Adrenal gland (tissue), 12 donors: ENCODE measurements around the gene SECISBP2L. TPM values are rescaled to one million over a fixed set of nuclear protein-coding genes. Genes with fewer than 3 reads are reported as not detected.

ENCODE experiments used
- DNase-seq, 7 donors: peaks; one replicate each; pipeline ENCODE4 v3.0.0-alpha.2; 2019 to 2020
- H3K27ac ChIP-seq, 5 donors: fragments of 200-600 bp; sonication (generic) in 4 of 5; 1 replicate in 3 of 5; 2 replicates in 2 of 5; pipeline versions ENCODE4 v1.5.1 to v1.8.0; 2016 to 2020; ENCODE audit warnings: mild to moderate bottlenecking in 1 of 5
- H3K27me3 ChIP-seq: fragments of 200-600 bp; 2 replicates; pipeline ENCODE4 v1.8.0; 2021
- H3K36me3 ChIP-seq, 2 donors: fragments of 200-600 bp; replicated peaks in 1 of 2; 1 replicate in 1 of 2; 2 replicates in 1 of 2; pipeline versions ENCODE4 v1.5.1 to v1.8.0; 2018 to 2022
- H3K4me1 ChIP-seq, 2 donors: fragments of 200-600 bp; replicated peaks in 1 of 2; 1 replicate in 1 of 2; 2 replicates in 1 of 2; pipeline versions ENCODE4 v1.5.1 to v1.8.0; 2018 to 2021
- H3K4me3 ChIP-seq, 4 donors: fragments of 200-600 bp; sonication (generic) in 3 of 4; one replicate each; pipeline ENCODE4 v1.5.1; 2016 to 2018
- H3K9me3 ChIP-seq, 3 donors: fragments of 200-600 bp; sonication (generic) in 1 of 3; replicated peaks in 1 of 3; 1 replicate in 2 of 3; 2 replicates in 1 of 3; pipeline versions ENCODE4 v1.5.1 to v1.8.0; 2016 to 2021
- CTCF ChIP-seq, 6 experiments: fragments of 450-650 bp in 4 of 6; fragments of 200-600 bp in 2 of 6; sonication (generic) in 1 of 6; IDR thresholded peaks; 1 replicate in 5 of 6; 2 replicates in 1 of 6; pipeline versions ENCODE4 v1.5.1 to v1.8.0; 2016 to 2021; ENCODE audit warnings: antibody characterized with exemption in 6 of 6, mild to moderate bottlenecking in 2 of 6, moderate library complexity in 1 of 6
- POLR2A ChIP-seq, 2 donors: fragments of 450-650 bp; IDR thresholded peaks; one replicate each; pipeline ENCODE4 v1.6.1; 2017; ENCODE audit warnings: antibody characterized with exemption in 2 of 2, mild to moderate bottlenecking in 2 of 2, moderate library complexity in 1 of 2
- WGBS, 4 donors: extraction: QIAGEN DNeasy Blood & Tissue Kit in 2 of 4; methylation state at CpG; one replicate each; pipeline versions ENCODE4 v1.1.5 to v1.1.7; 2013 to 2017; 5-methylcytosine and 5-hydroxymethylcytosine counted together
- intact Hi-C, 2 donors: fragments of 100-400 bp; cut with DNase I; formaldehyde crosslinking; loops; one replicate each; pipeline versions ENCODE4 v1.14.1 to v1.15.0; 2022 to 2023
- polyA plus RNA-seq, 3 donors: library from polyadenylated mRNA; stranded (reverse); fragments of 200-250 nt in 2 of 3; fragments of 350-450 nt in 1 of 3; fragmentation: Illumina TruSeq in 1 of 3; extraction: RNeasy Lipid Tissue Mini Kit (QIAGEN cat#74804) in 1 of 3; gene quantifications; one replicate each; pipeline ENCODE4 v1.2.3, GENCODE V29; 2013 to 2014
- total RNA-seq, 9 donors: library from RNA; depleted of rRNA in 4 of 9; stranded (reverse); fragments of >200 nt in 4 of 9; fragments of 120-200 nt in 1 of 9; fragmentation: NEBNext Ultra II Directional in 1 of 9; extraction: Animal tissue kit (Norgen Biotek cat#: 25700) in 1 of 9; gene quantifications; one replicate each; pipeline versions ENCODE4 v1.1.0 to v1.2.4, GENCODE V29; 2013 to 2023
- donor health status: healthy with polysubstance abuse.
- donor health status: Bipolar disorder and iron deficiency.
- donor health status: DM: yes; HTN: yes; CAD: no.
- donor health status: DM: no; HTN: no; CAD: no.
- donor health status: DM: no; HTN: no; CAD: no.
- donor health status: DM: yes; HTN: yes; CAD: no.

Gene SECISBP2L
- total and polyA plus RNA-seq, 12 donors, result 9.1 to 117 (median 44.2) TPM

- no peak for DNase-seq
- H3K27ac ChIP-seq, result no peak overlapping the region
- intact Hi-C loops, result loop anchor here in 1 of 2 donors (10.0 kb wide), 1 partner anchor 120 kb away; no protein-coding TSS in a partner anchor
- H3K4me1 ChIP-seq, result no peaks in the 10 kb centered on the region
- H3K4me3 ChIP-seq, result no peak overlapping the region
- TF ChIP-seq POLR2A (IDR thresholded peaks at IDR 0.05) (no peak), CTCF (IDR thresholded peaks at IDR 0.05) (no peak)
- H3K36me3 ChIP-seq, result peaks cover 0 to 10% of the 10 kb centered on the region in 2 donors
- no peaks in the 10 kb centered on the region for H3K27me3 ChIP-seq
- no peaks in the 10 kb centered on the region for H3K9me3 ChIP-seq
- 89 to 97% (median 93%) methylated on average over 1 of the region's 1 CpG for WGBS, 4 donors
Measured at GRCh38 chr15:49024840-49025239, 21.4 kb downstream of the SECISBP2L start.

- peaks cover 0 to 10% of the 10 kb centered on the region in 2 donors for H3K36me3 ChIP-seq
- no peak for DNase-seq
- H3K4me3 ChIP-seq, result no peak overlapping the region
- TF ChIP-seq POLR2A (IDR thresholded peaks at IDR 0.05), result no peak
- no peak for TF ChIP-seq CTCF (IDR thresholded peaks at IDR 0.05)
- no peaks in the 10 kb centered on the region for H3K4me1 ChIP-seq
- no peaks in the 10 kb centered on the region for H3K27me3 ChIP-seq
- 91 to 98% (median 92%) methylated on average over 3 of the region's 3 CpGs for WGBS, 4 donors
- H3K9me3 ChIP-seq, result no peaks in the 10 kb centered on the region
- H3K27ac ChIP-seq, result no peak overlapping the region
- intact Hi-C loops, result loop anchor here in 1 of 2 donors (10.0 kb wide), 1 partner anchor 121 kb away; no protein-coding TSS in a partner anchor
Measured at GRCh38 chr15:49023354-49023753, 22.9 kb downstream of the SECISBP2L start.

GRCh38 chr15:49015896-49016295 is 30.4 kb downstream of the SECISBP2L start:
- Histone ChIP-seq H3K27me3 (no peaks in the 10 kb centered on the region), H3K4me3 (no peak overlapping the region), H3K36me3 (peaks cover 0 to 27% of the 10 kb centered on the region in 2 donors), H3K27ac (no peak overlapping the region), H3K9me3 (no peaks in the 10 kb centered on the region), H3K4me1 (no peaks in the 10 kb centered on the region)
- TF ChIP-seq POLR2A (IDR thresholded peaks at IDR 0.05) (no peak), CTCF (IDR thresholded peaks at IDR 0.05) (no peak)
- intact Hi-C loops, result no loop called here
- 54 to 72% (median 64%) methylated on average over 2 of the region's 2 CpGs for WGBS, 4 donors
- DNase-seq, result no peak

- intact Hi-C loops, result no loop called here
- no peak for TF ChIP-seq CTCF (IDR thresholded peaks at IDR 0.05)
- no peak for TF ChIP-seq POLR2A (IDR thresholded peaks at IDR 0.05)
- no peaks in the 10 kb centered on the region for H3K9me3 ChIP-seq
- H3K27ac ChIP-seq, result no peak overlapping the region
- DNase-seq, result no peak
- 87 to 93% (median 90%) methylated on average over 2 of the region's 2 CpGs for WGBS, 4 donors
- no peaks in the 10 kb centered on the region for H3K27me3 ChIP-seq
- no peak overlapping the region for H3K4me3 ChIP-seq
- peaks cover 0 to 47% of the 10 kb centered on the region in 2 donors for H3K36me3 ChIP-seq
- no peaks in the 10 kb centered on the region for H3K4me1 ChIP-seq
Measured at GRCh38 chr15:48999314-48999713, 46.9 kb downstream of the SECISBP2L start.
